HG03064 (cell line): Measurements from ENCODE around the gene NID2.

Source experiments
- ATAC-seq: cut with Tn5 transposase; IDR thresholded peaks from one replicate; pipeline ENCODE4 v1.9.1; 2021; ENCODE audit warnings: low read depth; ENCODE audit not compliant: unreplicated experiment

NID2 gene

DNA sequence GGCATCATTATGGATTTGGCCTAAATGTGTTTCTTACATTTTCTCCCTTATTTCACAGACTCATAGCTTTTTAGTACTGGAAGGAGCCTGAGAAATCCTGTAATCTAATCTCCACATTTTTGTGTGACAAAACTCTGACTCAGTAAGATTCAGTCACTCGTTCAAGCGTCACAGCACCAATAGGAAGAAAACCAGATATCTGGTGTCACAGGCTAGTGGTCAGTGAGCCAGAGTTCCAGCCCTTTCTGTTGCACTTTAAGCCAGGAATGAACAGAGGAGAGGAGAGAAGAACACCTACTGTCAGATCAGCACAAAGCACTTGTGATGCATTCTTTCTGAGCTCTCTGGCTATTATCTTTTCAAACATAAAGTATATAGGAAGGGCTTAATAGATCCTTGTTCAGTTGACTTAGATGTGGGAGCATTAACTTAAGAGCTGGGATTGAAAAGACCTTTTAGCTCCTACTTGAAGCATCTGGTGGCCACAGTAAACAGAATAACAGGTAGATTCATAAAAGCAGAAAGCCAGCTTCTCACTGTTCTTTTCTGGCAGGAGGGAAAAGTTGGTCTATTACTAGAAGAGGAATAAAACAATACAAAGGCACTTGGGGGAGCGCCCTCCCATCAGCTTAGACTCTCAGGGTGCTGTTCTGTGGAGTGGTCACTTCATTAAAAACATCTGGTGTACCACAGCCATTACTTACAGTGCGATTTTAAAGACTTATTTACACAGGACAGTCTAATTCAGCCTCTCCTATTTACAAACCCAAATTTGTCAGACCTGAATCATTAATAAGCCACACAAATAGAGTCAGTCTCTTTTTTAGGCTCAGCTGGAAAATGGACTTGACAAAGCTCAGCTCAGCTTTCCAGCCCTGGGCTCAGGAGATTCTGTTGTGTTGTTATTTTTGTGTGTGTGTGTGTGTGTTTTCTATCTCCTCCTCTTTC is 12.2 kb upstream of the NID2 start:
- no peak for ATAC-seq

DNA sequence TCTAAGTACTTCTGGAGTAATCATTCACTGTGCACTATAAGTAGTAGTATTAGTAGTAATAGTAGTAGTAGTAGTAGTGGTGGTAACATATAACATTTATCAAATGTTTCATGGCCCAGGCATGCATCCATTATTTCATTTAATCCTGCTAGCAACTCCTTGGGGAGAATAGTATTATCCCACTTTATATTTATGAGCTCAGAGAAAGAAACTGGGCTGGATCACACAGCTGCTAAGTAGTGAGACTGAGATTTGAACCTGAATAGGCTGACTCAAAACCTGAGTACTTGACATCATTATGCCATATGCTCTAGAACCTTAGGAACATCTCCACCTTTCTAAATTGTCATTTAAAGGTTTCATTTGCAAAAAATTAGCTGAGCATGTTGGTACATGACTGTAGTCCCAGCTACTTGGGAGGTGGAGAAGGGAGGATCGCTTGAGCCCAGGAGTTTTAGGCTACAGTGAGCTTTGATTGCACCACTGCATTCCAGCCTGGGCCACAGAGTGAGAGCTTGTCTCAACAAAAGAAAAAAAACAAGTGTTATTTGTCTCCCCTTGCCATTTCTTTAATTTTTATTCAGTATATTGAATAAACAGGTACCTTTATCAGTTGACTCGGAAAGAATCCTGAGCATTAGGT is 11.4 kb upstream of the NID2 start:
- ATAC-seq = no peak

DNA sequence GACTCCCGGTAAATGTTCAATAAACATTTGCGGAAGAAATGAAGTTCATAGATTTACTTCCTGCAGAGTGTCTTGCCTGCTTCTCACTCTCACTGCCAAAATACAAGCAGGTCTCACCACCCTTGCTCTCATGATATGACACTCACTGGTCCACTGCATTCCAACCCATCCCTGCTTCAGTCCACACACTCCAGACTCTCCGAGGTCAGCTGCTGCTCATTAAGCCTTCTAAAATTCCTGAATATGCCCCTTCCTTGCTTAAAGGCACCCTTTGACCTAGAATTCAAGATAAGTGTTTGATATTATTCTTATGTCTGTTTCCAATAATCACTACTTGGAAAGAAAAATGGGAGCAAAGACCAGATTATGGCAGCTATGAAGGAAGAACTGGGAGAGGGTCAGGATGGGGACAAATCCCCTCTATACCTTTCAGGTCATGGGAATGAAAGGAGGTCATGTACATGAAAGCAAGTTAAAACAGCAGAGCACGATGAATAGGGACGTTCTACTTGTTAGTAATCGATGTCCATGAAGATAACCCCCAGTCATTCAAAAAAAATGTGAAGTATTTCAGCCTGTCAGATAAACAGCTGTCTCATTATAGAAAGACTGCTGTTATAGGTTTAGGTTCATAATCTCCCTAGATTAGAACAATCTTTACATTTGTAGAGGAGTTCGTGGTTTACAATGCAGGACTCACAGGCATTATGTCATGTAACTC is 10.5 kb upstream of the NID2 start:
- ATAC-seq = no peak

DNA sequence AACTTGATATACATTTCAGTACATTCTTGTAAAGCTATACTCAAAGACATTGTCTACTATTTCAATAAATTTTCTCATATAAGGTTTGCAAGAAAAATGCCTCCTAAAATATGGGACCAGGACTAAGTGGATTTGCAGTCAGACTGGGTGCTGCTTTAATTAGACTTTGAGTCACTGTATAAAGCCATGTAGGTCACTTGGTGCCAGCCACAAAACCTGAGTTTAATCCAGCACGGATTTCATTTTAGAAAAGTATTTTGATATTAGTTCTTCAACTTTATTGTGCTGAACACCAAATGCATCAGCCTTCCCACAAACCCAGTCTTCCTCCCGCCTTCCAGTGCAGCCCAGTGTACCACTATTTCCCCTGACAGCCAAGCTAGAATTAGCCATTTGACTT is 9.9 kb upstream of the NID2 start:
- ATAC-seq = no peak

DNA sequence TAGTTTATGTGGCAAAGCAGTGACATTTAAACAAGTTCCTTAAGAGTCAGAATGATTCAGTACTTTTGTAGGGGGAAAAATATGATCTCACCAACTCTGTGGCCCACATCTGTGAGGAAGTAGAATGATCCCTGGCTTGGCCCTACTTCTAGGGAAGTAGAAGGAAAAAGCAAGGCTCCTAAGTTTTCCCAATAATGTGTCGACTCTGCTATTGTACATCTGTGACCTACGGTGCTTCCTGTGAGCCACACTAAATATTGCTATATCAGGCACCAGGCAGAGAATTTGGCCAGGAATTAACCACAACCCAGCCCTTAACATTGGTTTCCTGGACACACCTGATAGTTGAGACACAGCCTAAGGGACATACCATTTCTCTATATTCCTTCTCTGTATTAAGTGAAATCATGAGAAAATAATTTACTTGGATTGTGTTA is 9.3 kb upstream of the NID2 start:
- ATAC-seq = no peak

DNA sequence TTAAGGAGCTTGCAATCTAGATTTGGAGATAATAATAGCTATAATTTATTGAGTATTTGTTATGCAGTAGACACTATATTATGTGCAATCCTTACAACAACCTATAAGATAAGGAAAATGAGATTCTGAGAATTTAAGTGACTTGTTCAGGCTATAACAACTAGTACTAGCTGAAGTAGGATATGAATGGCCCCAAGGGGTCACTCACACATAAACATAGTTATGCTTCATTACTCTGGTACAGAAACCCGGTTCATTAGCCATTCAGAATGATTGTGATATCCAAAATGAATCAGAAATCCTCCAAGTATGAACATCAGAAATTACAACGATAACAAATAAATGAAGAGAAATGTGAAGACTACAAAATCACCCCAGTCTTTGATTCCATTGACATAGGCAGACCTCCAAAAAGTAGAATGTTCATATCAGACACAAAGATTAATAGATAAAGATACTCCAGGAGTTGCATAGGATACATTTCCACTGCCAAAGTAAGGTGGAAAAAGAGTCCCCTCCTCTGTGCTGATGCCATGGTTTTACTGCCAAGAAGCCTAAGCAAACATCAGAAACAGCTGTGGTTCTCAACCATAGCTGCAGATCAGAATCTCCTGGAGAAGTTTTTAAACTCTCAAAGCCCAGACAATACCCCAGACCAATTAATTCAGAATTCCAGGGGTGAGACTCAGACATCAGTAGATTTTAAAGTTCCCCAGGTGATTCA is 8.6 kb upstream of the NID2 start:
- ATAC-seq = no peak

DNA sequence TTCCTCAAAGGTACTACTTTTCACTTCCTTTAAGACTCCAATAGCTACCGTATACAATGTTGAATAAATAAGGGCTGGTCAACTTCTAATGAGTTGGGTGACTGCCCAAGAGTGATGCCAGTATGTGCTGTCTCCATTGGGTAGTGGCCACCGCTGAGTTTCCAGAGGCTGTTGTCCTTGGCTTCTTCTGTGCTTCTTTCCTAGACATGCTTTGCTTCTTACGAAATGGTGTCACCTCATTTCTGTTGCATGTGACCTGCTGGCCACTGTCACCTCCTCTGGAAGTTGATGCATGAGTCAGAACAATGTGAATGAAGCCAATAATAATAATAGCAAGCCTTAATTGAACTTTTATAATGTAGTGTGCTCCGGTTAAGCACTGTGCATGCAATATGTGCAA is 7.5 kb upstream of the NID2 start:
- ATAC-seq = no peak

DNA sequence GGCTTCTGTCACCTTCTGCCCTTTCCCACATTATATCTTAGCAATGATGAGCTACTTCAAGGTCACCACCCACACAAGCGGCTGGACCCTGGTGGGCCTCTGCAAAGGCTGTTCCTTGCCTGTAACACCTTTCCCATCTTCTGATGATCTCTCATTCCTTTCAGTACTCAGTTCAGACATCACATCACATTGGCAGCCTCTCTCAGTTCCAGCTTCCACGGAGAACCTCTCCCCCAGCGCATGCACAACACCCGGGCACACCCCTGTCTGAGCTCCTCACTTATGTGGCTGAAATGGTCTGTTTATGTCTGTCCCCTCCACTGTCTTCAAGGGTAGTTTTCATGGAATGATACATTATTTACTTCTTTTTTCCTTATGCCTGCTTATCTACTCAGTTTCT is 6.5 kb upstream of the NID2 start:
- ATAC-seq = no peak

DNA sequence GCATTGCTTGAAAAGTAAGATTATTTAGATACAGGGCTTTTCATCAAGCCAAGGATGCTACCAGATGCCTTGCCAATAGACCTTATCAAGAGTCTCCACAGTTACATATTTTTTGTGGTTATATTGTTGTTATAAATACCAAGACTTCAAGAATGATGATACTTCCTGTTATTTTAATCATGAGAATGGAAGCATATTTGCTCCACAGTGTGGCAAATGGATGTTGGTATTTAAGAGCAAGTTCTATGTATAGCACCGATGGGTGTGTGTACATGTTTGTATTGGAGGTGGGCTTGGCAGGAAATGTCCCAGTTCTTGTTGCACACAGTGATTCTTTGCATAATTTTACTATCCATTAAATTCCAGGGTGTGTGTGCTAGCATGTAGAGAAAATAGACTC is 4.4 kb upstream of the NID2 start:
- ATAC-seq = no peak

DNA sequence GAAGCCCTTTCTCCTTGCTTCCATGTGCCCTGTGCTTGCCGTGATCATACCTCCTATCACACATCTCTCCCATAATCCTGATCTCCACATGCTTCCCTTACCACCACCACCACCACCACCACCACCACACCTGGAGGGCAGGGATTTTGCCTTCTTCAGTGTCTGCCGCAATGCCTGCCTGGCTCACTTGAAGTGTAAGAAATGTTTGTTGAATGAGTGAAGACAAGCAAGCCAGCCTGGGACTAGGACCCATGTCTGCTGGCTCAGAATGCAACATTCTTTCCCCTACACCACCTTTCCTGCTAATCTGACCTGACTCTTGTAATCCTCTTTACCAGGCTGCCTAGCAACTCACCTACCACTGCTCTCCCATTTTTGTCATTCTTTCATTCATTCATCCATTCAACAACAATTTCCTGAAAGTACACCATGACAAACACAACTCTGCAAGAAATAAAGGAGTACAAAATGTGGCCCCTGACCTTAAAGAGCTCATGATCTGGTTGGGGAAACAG is 3.5 kb upstream of the NID2 start:
- no peak for ATAC-seq

DNA sequence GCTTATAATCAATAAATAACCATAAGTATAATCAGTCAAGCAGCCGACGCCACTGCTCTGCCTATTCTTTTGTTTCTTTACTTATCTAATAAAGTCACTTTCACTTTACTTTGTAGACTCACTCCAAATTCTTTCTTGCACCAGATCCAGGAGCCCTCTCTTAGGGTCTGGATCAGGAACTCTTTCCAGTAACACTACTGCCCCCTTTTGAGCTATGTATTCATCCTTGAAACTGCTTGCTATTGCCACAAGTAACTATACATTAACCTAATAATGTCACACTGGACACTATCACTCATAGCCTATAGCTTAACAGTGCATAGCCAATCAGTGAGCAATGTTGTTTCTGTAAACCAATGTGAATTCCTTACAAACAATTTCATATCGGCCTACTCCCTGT is 2.8 kb upstream of the NID2 start:
- no peak for ATAC-seq

DNA sequence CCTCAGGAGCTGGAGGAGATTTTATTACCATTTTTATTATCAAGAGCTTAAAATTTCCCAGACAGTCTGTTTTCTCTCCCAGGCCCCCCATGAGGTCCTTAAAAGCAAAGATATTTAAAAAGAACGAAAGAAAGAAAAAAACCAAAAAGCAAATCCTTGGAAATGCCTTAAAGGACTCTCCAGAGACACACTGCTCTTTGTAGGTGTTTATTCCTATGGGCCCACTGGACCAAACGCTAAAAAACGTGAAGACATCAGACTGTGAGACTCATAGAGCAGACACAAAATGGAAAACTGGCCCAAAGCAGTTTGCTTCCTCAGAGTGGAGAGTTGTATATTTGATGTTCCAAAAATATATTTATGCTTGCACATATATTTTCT is 1.2 kb upstream of the NID2 start:
- no peak for ATAC-seq

DNA sequence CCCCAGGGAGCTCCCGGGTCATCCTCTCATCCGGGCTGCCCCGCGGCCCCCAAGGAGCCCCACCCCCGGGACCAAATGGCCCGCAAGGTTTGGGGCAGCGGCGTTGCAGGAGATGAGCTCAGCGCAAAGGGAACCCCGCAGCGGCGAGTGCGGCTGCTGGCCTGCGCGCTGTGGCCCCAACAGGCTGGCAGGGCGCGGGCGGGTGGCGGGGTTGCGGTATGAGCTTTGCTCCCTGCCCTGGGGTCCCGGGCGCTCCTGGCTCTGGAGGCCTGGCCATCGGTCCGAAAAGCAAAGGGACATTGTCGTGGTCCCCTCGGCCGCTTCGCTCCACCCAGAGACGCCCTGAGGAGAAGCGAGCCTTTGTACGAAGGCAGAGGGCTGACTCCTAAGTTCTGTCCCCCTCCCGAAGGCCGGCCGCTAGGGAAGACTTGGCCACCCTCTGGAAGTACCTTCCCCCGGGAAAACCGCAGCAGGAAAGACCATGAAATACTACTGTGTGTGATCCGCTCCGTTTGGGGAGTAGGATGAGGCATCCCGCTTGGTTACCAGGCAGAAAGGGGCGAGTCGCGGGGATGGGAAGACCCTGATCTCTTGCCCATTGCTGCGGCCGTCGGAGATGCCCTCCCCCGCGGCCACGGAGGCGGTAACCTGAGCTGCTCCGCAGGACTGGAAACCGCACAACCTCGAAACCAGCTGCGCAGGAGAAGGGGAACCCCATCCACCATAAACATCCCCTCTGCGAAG is 620 bp upstream of the NID2 start:
- no peak for ATAC-seq

DNA sequence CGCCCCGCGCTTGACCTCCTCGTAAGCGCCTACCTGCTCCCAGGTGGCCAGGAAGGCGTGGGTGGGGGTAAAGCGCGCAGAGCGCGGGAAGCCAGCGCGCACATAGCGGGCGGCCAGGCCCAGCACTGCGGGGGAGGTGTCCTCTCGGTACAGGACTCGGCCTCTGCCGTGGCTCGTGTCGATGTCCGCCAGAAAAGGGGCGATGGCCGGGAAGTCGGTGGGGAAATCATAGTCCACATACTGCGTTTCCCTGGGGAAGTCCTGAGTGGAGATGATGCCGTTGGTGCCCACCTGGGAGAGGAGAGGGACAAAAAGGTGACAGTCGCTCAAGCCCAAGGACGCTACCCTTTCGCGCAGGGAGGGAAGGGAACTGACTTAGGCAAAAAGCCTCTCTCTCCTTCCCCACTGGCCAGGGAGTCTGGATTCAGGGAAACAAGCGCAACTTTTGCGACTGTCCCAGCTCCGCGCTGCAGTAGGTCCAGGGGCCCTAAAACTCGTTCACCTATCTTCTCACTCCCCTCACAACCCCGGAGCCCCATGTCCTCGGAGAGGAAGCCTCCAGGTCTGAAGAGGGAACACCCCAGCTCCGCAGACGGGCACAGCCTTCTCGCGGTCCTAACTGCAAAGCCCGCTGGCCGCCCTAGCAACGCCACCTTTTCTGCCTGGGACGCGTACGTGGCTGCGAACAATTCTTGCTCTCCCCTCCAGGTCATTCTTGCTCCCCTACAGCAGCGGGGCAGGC is 815 bp downstream of the NID2 start:
- no peak for ATAC-seq

DNA sequence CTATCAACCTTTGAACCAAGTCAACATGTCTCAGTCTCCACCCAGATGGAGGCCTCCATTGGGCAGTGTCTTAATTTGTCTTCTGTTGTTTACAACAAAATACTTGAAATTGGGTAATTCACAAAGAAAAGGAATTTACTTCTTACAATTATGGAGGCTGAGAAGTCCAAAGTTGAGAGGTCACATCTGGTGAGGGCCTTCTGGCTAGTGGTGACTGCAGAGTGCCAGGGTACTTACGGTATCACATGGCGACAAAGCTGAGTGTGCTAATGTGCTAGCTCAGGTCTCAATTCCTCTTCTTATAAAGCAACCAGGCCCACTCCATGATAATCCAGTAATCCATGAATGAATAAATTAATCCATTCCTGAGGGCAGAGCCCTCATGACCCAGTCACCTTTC is 4.7 kb downstream of the NID2 start:
- no peak for ATAC-seq

DNA sequence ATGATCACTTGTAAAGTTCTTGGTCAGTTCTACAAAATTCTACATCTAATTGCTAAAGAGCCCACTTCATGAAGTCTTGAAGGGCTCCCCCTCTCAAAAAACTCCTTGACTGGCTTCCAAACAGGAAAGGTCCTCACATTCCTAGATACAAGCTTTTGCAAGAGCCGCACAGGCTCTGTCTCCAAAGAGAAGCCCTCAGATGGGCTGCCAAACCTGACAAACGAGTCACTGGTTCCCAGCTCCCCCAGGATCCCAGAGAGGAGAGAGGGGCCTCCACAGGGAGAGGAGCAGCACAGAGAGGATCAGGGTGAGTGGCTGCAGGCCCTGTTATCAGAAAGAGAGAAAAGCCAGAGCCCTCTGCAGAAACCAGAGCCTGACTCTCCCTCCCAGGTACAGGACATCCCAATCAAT is 5.8 kb downstream of the NID2 start:
- ATAC-seq = no peak

DNA sequence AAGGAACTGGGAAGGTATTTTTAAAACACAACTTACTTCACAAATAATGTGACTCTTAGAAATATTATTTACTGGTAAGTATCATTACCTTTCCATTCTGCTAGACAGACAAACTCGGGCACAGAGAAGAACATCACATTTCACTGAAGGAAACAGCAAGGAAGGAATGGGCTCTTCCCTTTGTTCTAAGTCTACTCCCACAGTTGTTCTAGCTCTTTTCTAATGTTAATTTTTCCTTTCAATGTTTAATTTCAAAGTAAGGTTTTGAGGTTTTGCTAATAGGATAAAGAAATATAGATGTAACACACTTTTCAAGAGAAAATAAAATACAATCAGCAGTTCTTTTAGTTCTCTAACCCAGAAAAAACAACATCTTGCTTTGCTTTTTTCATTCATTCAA is 7.0 kb downstream of the NID2 start:
- no peak for ATAC-seq

DNA sequence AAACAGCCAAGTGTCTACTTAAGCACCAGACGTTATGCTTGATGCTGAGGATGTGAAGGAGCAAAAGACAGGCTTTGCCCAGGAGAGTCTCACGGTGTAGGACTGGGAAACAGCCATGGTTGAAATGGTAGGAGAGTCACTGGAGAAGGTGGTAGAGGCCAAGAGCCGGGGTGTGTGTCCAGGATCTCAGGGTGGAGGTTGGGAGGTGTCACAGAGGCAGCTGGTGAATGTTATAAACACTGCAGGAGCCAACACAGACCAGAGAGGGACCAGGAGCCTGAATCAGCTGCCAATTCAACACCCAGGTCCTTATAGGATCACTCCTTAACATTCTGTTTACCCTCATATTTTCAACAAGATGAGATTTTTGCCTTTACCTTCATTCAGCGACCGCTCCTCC is 7.5 kb downstream of the NID2 start:
- no peak for ATAC-seq

DNA sequence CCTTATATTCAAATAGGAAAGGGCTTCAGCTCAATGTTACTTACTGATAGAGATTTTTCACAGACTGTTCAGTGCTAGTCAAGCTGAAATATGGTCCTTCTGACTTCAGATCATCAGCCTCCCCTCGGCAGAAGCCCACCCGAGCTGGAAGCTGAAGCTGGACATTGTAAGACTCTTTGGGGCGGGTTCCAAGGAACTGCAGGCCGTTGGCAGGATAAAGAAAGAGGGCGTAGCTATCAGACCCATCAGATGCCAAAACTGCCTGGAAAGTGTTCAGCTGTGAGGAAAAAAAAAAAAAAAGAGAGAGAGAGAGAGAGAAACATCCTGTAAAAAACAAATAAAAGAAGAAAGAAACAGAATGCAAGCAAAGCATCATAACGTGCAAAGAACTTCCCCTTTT is 8.8 kb downstream of the NID2 start:
- no peak for ATAC-seq
